Measurements from ENCODE around the gene CHTOP. TPM values are rescaled to one million over a fixed set of nuclear protein-coding genes. Genes with fewer than 3 reads are reported as not detected.
"Not testable (repeated sequence)": the region's sequence is repeated elsewhere in the genome, so short reads cannot be mapped to it uniquely, and the experiment has no call there.

CHTOP gene
- polyA plus RNA-seq, 1 donor from 2014 or later, result 159 TPM

DNA sequence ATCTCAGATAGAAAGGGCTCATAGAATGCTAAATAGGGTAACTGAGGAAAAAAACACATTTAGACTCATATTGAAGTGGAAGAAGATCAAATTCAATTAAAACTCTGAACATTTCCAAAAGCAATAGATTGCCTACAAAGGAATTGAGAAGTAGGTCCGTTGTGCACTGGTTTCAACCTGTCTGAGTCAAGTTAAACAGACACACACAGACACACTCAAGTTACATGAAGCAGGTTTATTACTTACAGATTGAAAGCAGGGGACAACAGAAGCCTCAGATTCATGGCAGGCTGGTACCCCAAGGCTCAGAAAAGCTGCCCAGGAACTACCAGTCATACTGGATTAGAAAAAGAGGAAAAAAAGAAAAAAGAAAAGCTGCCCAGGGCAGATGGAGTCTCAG lies 47.5 kb upstream of the CHTOP start:
- Histone ChIP-seq H3K36me3 (ENCODE audit: insufficient read depth, low read length) (no peaks in the 10 kb centered on the region), H3K27me3 (ENCODE audit: insufficient read depth, low read depth, low read length) (no peaks in the 10 kb centered on the region), H3K9me2 (ENCODE audit: insufficient read depth, low read length) (no peaks in the 10 kb centered on the region), H2AFZ (ENCODE audit: low read depth, low read length) (no peak overlapping the region), H3F3A (ENCODE audit: insufficient read depth, low read length, poor library complexity, severe bottlenecking) (no peaks in the 10 kb centered on the region), H3K4me2 (ENCODE audit: low read length) (no peak overlapping the region), H4K20me1 (ENCODE audit: insufficient read depth) (no peaks in the 10 kb centered on the region), H3K4me3 (ENCODE audit: low read length) (no peak overlapping the region), H3K27ac (ENCODE audit: low read length) (no peak overlapping the region), H3K9me3 (ENCODE audit: low read length) (no peaks in the 10 kb centered on the region), H3K9ac (ENCODE audit: low read length) (no peak overlapping the region), H3K79me2 (replicated peaks; ENCODE audit: insufficient read depth, low read length) (no peaks in the 10 kb centered on the region)
- TF ChIP-seq TAF1 (IDR thresholded peaks at IDR 0.05; ENCODE audit: low read depth) (no peak), EZH2 (IDR thresholded peaks at IDR 0.05; ENCODE audit: borderline replicate concordance, insufficient read depth, low read length, poor library complexity, severe bottlenecking) (no peak), POLR2AphosphoS5 (IDR thresholded peaks at IDR 0.05) (no peak), EP300 (conservative IDR thresholded peaks at IDR 0.05; ENCODE audit: poor library complexity, severe bottlenecking) (no peak), RAD21 (conservative IDR thresholded peaks at IDR 0.05) (no peak), SMC3 (conservative IDR thresholded peaks at IDR 0.05; ENCODE audit: poor library complexity) (no peak), MXI1 (conservative IDR thresholded peaks at IDR 0.05; ENCODE audit: poor library complexity, severe bottlenecking) (no peak)
- TF ChIP-seq, protein P1, sequence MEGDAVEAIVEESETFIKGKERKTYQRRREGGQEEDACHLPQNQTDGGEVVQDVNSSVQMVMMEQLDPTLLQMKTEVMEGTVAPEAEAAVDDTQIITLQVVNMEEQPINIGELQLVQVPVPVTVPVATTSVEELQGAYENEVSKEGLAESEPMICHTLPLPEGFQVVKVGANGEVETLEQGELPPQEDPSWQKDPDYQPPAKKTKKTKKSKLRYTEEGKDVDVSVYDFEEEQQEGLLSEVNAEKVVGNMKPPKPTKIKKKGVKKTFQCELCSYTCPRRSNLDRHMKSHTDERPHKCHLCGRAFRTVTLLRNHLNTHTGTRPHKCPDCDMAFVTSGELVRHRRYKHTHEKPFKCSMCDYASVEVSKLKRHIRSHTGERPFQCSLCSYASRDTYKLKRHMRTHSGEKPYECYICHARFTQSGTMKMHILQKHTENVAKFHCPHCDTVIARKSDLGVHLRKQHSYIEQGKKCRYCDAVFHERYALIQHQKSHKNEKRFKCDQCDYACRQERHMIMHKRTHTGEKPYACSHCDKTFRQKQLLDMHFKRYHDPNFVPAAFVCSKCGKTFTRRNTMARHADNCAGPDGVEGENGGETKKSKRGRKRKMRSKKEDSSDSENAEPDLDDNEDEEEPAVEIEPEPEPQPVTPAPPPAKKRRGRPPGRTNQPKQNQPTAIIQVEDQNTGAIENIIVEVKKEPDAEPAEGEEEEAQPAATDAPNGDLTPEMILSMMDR (IDR thresholded peaks at IDR 0.05; ENCODE audit: poor library complexity, severe bottlenecking), result no peak
- TF ChIP-seq, protein P2, sequence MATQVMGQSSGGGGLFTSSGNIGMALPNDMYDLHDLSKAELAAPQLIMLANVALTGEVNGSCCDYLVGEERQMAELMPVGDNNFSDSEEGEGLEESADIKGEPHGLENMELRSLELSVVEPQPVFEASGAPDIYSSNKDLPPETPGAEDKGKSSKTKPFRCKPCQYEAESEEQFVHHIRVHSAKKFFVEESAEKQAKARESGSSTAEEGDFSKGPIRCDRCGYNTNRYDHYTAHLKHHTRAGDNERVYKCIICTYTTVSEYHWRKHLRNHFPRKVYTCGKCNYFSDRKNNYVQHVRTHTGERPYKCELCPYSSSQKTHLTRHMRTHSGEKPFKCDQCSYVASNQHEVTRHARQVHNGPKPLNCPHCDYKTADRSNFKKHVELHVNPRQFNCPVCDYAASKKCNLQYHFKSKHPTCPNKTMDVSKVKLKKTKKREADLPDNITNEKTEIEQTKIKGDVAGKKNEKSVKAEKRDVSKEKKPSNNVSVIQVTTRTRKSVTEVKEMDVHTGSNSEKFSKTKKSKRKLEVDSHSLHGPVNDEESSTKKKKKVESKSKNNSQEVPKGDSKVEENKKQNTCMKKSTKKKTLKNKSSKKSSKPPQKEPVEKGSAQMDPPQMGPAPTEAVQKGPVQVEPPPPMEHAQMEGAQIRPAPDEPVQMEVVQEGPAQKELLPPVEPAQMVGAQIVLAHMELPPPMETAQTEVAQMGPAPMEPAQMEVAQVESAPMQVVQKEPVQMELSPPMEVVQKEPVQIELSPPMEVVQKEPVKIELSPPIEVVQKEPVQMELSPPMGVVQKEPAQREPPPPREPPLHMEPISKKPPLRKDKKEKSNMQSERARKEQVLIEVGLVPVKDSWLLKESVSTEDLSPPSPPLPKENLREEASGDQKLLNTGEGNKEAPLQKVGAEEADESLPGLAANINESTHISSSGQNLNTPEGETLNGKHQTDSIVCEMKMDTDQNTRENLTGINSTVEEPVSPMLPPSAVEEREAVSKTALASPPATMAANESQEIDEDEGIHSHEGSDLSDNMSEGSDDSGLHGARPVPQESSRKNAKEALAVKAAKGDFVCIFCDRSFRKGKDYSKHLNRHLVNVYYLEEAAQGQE (IDR thresholded peaks at IDR 0.05; ENCODE audit: borderline replicate concordance), result no peak

DNA sequence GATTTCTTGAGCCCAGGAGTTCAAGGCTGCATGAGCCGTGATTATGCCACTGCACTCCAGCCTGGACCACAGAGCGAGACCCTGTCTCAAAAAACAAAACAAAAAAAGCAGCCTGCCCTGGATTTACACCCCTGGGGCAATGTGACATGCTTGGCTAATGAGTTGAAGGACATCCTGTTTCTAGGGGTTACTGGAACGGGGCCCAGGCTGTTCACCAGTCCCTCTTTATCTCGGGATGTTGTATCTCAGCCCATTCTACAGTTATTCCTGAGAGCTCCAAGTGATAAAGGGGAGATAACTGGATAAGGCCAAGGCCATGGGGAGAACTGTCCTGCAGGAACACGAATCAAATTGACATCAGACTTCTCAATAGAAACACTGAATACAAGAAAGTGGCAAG lies 46.6 kb upstream of the CHTOP start:
- Histone ChIP-seq H3K4me2 (ENCODE audit: low read length) (no peak overlapping the region), H4K20me1 (ENCODE audit: insufficient read depth) (no peaks in the 10 kb centered on the region), H3K9me3 (ENCODE audit: low read length) (no peaks in the 10 kb centered on the region), H3K36me3 (ENCODE audit: insufficient read depth, low read length) (no peaks in the 10 kb centered on the region), H3K4me3 (ENCODE audit: low read length) (no peak overlapping the region), H3F3A (ENCODE audit: insufficient read depth, low read length, poor library complexity, severe bottlenecking) (no peaks in the 10 kb centered on the region), H3K9ac (ENCODE audit: low read length) (no peak overlapping the region), H2AFZ (ENCODE audit: low read depth, low read length) (no peak overlapping the region), H3K79me2 (replicated peaks; ENCODE audit: insufficient read depth, low read length) (no peaks in the 10 kb centered on the region), H3K27me3 (ENCODE audit: insufficient read depth, low read depth, low read length) (no peaks in the 10 kb centered on the region), H3K27ac (ENCODE audit: low read length) (no peak overlapping the region), H3K9me2 (ENCODE audit: insufficient read depth, low read length) (no peaks in the 10 kb centered on the region)
- TF ChIP-seq SMC3 (conservative IDR thresholded peaks at IDR 0.05; ENCODE audit: poor library complexity), result no peak
- no peak for TF ChIP-seq MXI1 (conservative IDR thresholded peaks at IDR 0.05; ENCODE audit: poor library complexity, severe bottlenecking)
- TF ChIP-seq EZH2 (IDR thresholded peaks at IDR 0.05; ENCODE audit: borderline replicate concordance, insufficient read depth, low read length, poor library complexity, severe bottlenecking), result no peak
- TF ChIP-seq TAF1 (IDR thresholded peaks at IDR 0.05; ENCODE audit: low read depth), result no peak
- TF ChIP-seq, protein P2 (IDR thresholded peaks at IDR 0.05; ENCODE audit: borderline replicate concordance), result no peak
- TF ChIP-seq, protein P1 (IDR thresholded peaks at IDR 0.05; ENCODE audit: poor library complexity, severe bottlenecking), result no peak
- TF ChIP-seq RAD21 (conservative IDR thresholded peaks at IDR 0.05), result no peak
- no peak for TF ChIP-seq POLR2AphosphoS5 (IDR thresholded peaks at IDR 0.05)

DNA sequence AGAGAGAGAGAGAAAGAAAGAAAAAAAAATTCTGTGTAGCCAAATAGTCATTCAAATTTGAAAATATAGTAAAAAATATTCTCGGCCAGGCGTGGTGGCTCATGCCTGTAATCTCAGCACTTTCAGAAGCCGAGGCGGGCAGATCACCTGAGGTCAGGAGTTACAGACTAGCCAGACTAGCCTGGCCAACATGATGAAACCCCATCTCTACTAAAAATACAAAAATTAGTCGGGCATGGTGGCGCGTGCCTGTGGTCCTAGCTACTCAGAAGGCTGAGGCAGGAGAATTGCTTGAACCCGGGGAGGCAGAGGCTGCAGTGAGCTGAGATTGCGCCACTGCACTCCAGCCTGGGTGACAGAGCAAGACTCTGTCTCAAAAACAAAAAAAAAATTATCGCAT lies 45.8 kb upstream of the CHTOP start:
- not testable (repeated sequence) for H3K27ac ChIP-seq (ENCODE audit: low read length); H2AFZ ChIP-seq (ENCODE audit: low read depth, low read length); H3K4me3 ChIP-seq (ENCODE audit: low read length); H3K9ac ChIP-seq (ENCODE audit: low read length); H3K4me2 ChIP-seq (ENCODE audit: low read length); H3K79me2 ChIP-seq (replicated peaks; ENCODE audit: insufficient read depth, low read length); H3K27me3 ChIP-seq (ENCODE audit: insufficient read depth, low read depth, low read length); H3K36me3 ChIP-seq (ENCODE audit: insufficient read depth, low read length); H4K20me1 ChIP-seq (ENCODE audit: insufficient read depth); H3K9me2 ChIP-seq (ENCODE audit: insufficient read depth, low read length); H3F3A ChIP-seq (ENCODE audit: insufficient read depth, low read length, poor library complexity, severe bottlenecking); H3K9me3 ChIP-seq (ENCODE audit: low read length)
